Fibroblast of skin of right quadriceps (primary cell): ENCODE data around the gene PPIA.
"Not testable (repeated sequence)": the region's sequence is repeated elsewhere in the genome, so short reads cannot be mapped to it uniquely, and the experiment has no call there.

Experiments used
- DNase-seq: peaks from one replicate; pipeline ENCODE4 v3.0.0-alpha.2; 2013

PPIA gene

GRCh38 chr7:44791278-44792219, 4.9 kb upstream of the PPIA start:
- peak; percentile 63 for DNase-seq

DNA sequence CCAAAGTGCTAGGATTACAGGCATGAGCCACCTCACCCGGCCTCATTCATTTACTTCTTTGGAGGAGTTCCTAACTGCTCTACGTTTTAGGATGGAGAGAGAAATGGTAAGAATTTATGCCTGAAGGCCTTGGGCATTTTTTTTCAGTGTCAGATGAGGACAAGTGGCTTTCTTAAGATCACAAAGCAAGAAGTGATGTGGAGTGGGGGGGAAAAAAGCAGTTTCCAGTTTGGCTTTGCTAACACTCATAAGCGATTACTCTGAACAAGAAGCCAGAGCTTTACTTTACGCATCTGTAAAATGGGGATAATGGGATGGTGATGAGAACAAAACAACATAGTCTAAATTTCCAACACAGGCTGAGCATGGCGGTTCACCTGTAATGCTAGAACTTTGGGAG, 2.6 kb upstream of the PPIA start:
- DNase-seq: peak; percentile 31

- peak; percentile 56 for DNase-seq
Observed at GRCh38 chr7:44794331-44794730, 2.1 kb upstream of the PPIA start.

GRCh38 chr7:44796034-44796503, 412 bp upstream of the PPIA start:
- no peak for DNase-seq

- peak; percentile 87 for DNase-seq
Observed at GRCh38 chr7:44797329-44798258, 1.1 kb downstream of the PPIA start.

- peak; percentile 30 for DNase-seq
Observed at GRCh38 chr7:44798649-44799305, 2.3 kb downstream of the PPIA start.

DNA sequence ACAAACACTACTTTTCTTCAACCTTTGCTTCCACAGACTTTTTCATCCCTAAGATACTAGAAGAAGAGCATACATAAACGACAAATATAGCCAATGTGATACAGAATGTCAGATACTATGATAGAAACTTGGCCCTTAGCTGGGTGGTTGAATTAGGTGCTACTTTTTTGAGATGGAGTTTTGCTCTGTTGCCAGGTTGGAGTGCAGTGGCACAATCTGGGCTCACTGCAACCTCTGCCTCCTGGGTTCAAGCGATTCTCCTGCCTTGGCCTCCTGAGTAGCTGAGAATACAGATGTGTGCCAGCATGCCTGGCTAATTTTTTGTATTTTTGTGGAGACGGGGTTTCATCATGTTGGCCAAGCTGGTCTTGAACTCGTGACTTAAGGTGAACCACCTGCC, 3.5 kb downstream of the PPIA start:
- DNase-seq: no peak

- peak; percentile 53 for DNase-seq
Observed at GRCh38 chr7:44801890-44802289, 5.4 kb downstream of the PPIA start.

DNA sequence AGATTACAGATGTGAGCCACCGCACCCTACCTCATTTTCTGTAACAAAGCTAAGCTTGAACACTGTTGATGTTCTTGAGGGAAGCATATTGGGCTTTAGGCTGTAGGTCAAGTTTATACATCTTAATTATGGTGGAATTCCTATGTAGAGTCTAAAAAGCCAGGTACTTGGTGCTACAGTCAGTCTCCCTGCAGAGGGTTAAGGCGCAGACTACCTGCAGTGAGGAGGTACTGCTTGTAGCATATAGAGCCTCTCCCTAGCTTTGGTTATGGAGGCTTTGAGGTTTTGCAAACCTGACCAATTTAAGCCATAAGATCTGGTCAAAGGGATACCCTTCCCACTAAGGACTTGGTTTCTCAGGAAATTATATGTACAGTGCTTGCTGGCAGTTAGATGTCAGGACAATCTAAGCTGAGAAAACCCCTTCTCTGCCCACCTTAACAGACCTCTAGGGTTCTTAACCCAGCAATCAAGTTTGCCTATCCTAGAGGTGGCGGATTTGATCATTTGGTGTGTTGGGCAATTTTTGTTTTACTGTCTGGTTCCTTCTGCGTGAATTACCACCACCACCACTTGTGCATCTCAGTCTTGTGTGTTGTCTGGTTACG, 6.0 kb downstream of the PPIA start:
- no peak for DNase-seq

- DNase-seq: not testable (repeated sequence)
Observed at GRCh38 chr7:44803828-44804519, 7.5 kb downstream of the PPIA start.

DNA sequence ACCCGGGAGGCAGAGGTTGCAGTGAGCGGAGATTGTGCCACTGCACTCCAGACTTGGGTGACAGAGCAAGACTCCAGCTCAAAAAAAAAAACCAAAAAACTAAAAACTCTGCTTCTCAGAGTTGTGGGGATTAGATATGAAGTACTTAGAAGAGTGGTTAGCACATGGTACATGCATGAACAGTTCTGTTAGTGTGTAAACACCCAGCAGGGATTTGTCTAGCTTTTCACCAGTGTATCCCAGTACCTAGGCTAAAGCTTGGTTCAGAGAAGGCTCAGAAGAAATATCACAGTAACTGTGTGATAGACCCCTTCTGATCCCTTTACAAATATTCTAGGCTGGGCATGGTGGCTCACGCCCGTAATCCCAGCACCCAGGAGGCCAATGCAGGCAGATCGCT, 9.5 kb downstream of the PPIA start:
- no peak for DNase-seq

GRCh38 chr7:44808914-44809393, 12.5 kb downstream of the PPIA start:
- DNase-seq: no peak

GRCh38 chr7:44811093-44811492, 14.6 kb downstream of the PPIA start:
- no peak for DNase-seq

- no peak for DNase-seq
Observed at GRCh38 chr7:44811571-44811970, 15.1 kb downstream of the PPIA start.

DNA sequence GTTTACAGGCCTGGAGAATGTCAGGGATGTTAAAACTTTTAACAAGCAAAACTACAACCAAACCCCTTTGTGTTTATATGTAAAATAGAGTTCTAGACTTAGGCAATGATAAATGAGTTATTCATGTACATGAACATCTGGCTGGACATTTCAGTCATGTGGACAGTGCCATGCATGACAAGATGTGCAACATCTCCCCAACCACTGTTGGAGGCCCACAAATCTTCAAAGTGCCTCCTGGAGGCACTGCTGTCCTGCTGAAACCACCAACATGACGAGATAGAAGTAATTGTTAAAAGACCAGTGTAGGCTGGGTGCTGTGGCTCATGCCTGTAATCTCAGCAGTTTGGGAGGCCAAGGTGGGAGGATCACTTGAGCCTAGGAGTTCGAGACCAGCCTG, 18.4 kb downstream of the PPIA start:
- DNase-seq: no peak

DNA sequence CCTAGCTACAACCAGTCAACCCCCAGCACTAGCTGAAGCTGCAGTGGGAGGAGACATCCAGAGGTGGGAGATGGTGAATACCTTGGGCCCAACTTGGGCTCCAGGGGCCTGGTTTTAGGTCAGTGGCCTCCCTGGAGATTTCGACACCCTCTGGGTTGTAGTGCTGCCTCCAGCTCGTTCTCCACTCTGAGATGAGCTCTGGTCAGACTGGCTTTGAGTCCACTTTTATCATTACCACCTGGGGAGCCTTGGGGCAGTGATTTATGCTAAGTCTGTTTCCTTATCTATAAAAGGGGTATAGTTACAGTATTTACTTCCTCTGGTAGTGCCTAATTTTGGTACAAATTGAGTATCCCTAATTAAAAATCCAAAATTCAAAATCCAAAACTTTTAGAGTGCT, 22.8 kb downstream of the PPIA start:
- no peak for DNase-seq

GRCh38 chr7:44823255-44823781, 26.8 kb downstream of the PPIA start:
- DNase-seq: no peak

GRCh38 chr7:44824894-44825526, 28.5 kb downstream of the PPIA start:
- peak; percentile 51 for DNase-seq

- DNase-seq: no peak
Observed at GRCh38 chr7:44827567-44827966, 31.1 kb downstream of the PPIA start.

DNA sequence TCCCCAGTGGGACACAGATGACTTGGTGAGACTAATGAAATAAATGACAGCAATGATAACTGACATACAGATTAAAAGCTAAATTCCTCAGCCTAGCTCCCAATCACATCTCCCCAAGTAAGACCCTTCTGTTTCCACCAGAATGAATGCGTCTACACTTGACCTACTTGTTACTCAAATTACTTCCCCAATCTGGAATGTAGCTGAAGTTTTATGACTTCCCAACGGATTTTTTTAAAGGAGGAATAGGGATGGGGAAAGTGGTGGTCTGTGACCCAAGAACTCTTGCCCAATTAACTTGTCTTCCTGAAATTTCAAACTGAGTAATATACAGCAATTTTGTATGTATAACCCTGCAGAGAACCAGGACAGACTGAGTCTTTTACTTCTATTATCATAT, 42.3 kb downstream of the PPIA start:
- DNase-seq: no peak

- not testable (repeated sequence) for DNase-seq
Observed at GRCh38 chr7:44842675-44843074, 46.2 kb downstream of the PPIA start.
